ENCODE data around the gene DSG3.

DNA sequence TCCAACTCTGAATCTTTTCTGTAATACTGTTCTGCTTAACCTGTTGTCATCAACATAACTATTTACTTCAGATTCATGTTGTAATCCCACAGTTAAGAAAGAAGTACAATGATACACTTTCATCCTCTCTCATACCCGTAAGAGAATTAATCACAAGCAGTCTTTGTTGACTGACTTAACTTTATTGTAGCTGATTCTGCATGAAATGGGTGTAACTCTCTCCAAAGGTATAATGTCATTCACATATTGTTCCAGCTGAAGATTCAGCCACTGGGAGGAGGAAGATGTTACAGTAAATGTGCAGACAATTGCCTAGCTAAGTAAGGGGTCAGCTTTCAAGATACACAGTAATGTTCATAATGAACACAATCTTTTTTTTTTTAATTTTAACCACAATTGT lies 36.9 kb downstream of the DSG3 start:
- TF ChIP-seq, protein P1, sequence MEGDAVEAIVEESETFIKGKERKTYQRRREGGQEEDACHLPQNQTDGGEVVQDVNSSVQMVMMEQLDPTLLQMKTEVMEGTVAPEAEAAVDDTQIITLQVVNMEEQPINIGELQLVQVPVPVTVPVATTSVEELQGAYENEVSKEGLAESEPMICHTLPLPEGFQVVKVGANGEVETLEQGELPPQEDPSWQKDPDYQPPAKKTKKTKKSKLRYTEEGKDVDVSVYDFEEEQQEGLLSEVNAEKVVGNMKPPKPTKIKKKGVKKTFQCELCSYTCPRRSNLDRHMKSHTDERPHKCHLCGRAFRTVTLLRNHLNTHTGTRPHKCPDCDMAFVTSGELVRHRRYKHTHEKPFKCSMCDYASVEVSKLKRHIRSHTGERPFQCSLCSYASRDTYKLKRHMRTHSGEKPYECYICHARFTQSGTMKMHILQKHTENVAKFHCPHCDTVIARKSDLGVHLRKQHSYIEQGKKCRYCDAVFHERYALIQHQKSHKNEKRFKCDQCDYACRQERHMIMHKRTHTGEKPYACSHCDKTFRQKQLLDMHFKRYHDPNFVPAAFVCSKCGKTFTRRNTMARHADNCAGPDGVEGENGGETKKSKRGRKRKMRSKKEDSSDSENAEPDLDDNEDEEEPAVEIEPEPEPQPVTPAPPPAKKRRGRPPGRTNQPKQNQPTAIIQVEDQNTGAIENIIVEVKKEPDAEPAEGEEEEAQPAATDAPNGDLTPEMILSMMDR (conservative IDR thresholded peaks at IDR 0.05; ENCODE audit: low read depth, low read length), result no peak
- TF ChIP-seq EZH2 (IDR thresholded peaks at IDR 0.05; ENCODE audit: borderline replicate concordance, low read depth, low read length, poor library complexity, severe bottlenecking), result no peak
